Measurements from ENCODE around the gene FOXN3.

DNA sequence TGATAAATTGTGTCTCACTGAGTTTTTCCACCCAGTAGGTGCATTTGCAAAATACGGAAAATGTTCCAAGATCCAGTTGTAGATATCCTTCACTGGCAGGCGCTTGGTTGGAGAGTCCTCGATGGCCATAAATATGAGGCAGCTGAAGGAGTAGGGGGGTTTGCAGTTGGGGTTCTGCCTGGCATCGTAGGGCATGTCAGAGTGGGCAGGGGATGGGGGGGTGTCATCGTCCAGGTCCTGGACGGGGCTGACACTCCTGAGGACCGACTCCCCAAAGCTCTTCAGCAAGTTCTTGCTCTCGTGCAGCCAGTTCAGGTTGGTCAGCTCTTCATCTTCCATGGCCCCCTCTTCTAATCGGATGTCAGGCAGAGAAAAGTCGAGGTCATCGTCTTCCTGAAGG lies 5.1 kb downstream of the FOXN3 start:
- TF ChIP-seq POLR2A (IDR thresholded peaks at IDR 0.05; ENCODE audit: low read length) (no peak), GATA1 (IDR thresholded peaks at IDR 0.05; ENCODE audit: low read depth, low read length) (no peak)

Measured in erythroblast (primary cell).